ENCODE data around the gene ERCC6L2.

DNA sequence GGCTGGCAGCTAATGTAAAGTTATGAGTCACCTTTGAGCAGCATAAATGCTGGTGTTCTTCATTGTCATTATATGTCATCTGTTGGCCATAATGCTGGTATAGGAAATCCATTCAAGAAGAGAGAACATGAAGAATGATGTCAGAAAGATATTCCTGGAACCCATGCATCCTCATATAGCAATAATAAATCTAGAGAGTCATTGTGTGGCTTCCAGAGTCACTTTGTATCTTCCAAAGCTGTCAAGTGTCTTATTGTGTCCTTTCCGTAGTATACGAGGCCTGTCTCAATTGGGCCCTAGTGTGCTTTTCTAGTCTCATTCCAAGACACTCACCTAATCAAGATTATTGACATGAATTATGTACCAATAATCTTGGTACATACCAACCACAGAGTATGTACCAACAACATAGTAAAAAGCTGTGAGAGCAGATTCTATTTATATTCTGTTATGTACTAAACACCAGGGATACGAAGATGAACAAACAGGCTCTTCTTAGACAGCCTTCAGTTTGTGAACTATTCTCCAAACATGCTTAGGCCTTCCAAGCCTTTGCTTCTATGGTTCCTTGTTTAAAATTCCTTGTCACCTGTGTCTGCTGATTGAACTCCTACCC is 110.1 kb downstream of the ERCC6L2 start:
- TF ChIP-seq, protein P1, sequence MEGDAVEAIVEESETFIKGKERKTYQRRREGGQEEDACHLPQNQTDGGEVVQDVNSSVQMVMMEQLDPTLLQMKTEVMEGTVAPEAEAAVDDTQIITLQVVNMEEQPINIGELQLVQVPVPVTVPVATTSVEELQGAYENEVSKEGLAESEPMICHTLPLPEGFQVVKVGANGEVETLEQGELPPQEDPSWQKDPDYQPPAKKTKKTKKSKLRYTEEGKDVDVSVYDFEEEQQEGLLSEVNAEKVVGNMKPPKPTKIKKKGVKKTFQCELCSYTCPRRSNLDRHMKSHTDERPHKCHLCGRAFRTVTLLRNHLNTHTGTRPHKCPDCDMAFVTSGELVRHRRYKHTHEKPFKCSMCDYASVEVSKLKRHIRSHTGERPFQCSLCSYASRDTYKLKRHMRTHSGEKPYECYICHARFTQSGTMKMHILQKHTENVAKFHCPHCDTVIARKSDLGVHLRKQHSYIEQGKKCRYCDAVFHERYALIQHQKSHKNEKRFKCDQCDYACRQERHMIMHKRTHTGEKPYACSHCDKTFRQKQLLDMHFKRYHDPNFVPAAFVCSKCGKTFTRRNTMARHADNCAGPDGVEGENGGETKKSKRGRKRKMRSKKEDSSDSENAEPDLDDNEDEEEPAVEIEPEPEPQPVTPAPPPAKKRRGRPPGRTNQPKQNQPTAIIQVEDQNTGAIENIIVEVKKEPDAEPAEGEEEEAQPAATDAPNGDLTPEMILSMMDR (IDR thresholded peaks at IDR 0.05; ENCODE audit: low read length), result no peak
- TF ChIP-seq EZH2 (IDR thresholded peaks at IDR 0.05; ENCODE audit: borderline replicate concordance, low read length), result no peak

All from OCI-LY1 (cell line).